GM18858 (cell line): Measurements from ENCODE around the gene NECTIN4.
"Not testable (repeated sequence)": the region's sequence is repeated elsewhere in the genome, so short reads cannot be mapped to it uniquely, and the experiment has no call there.

Experiments
- ATAC-seq: cut with Tn5 transposase; IDR thresholded peaks from one replicate; pipeline ENCODE4 v1.9.1; 2021; ENCODE audit not compliant: unreplicated experiment

Gene NECTIN4

DNA sequence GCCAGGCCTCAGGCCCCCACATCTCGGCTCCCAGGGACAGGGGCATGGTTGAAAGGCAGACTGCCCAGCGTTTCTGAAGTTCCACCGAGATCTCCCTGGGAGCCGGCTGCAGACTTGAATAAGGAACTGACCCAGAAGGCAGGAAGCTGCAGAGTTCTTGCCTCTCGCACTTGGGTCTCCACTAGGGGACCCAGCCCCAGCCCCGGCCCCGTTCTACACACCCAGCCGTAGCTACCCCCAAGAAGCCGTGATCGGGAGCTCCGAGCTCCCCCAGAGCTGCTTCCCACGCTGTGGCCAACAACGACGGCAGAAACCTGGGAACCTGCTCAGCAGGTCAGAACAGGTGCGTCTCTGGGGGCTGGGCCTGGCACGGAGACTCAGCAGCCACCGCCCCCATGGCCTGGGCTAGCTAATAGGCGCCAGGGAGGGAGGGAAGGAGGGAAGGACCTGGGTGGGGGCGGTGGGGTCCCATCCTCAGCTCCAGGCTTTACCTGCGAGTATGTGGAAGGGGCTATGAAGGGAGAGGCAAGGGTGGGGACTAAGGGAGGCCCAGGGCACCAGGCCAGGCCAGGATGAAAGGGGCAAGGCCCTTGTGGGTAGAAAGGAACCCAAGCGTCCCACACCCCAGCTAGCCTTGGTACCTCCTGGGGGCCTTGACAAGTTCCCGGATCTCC is at the start of gene NECTIN4:
Gene NECTIN4 (minus strand): TSS at position 308 of the 674 bp plus-strand sequence. CDS start 262 bp downstream, at position 46.
- ATAC-seq, result no peak

- no peak for ATAC-seq
These were observed 49.1 kb upstream of the NECTIN4 start for GRCh38 chr1:161138431-161138830.

DNA sequence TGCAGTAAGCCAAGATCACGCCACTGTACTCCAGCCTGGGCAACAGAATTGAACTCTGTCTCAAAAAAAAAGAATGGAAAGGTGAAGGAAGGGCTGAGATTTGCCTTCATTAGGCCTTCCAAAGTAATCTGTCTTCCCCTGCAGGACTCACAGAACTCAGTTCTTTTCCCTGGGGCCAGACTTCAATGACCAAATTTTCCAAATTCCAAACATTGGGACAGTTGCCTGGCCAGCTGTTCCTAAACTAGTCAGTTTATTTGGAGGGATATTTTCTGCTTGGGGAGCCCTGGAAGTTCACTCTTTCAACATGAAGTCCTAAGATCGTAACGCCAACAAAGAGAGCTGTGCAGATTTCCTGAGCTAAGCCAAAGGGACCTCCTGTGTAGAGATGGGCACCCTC is 48.5 kb upstream of the NECTIN4 start:
- no peak for ATAC-seq

- ATAC-seq, result no peak
These were observed 43.9 kb upstream of the NECTIN4 start for GRCh38 chr1:161133220-161133740.

GRCh38 chr1:161132410-161133219 is 43.3 kb upstream of the NECTIN4 start, which contains the start of gene DEDD:
DEDD (minus strand) TSS chr1:161132667; CDS start chr1:161124462, 8,205 bp downstream.
- ATAC-seq, result peak; percentile 88

- no peak for ATAC-seq
These were observed 42.4 kb upstream of the NECTIN4 start for GRCh38 chr1:161131523-161132409.

DNA sequence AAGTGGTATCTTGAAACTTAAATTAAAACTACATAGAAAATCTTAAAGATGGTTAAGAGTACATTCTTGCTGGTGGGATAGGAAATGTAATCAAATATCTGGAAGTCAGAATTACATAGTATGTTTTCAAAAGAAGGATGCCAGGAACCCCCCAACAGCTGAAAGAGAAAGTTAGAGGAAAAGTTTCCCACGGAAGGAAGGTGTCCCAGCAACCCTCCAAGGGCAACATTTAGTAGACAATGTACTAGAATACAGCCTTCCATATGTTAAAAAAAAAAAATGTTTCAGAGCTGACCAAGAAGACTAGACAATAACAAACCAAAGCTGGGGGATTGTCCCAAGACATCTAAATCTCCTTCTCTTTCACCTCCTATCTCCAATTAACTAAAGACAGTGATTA is 40.9 kb upstream of the NECTIN4 start:
- ATAC-seq, result no peak

DNA sequence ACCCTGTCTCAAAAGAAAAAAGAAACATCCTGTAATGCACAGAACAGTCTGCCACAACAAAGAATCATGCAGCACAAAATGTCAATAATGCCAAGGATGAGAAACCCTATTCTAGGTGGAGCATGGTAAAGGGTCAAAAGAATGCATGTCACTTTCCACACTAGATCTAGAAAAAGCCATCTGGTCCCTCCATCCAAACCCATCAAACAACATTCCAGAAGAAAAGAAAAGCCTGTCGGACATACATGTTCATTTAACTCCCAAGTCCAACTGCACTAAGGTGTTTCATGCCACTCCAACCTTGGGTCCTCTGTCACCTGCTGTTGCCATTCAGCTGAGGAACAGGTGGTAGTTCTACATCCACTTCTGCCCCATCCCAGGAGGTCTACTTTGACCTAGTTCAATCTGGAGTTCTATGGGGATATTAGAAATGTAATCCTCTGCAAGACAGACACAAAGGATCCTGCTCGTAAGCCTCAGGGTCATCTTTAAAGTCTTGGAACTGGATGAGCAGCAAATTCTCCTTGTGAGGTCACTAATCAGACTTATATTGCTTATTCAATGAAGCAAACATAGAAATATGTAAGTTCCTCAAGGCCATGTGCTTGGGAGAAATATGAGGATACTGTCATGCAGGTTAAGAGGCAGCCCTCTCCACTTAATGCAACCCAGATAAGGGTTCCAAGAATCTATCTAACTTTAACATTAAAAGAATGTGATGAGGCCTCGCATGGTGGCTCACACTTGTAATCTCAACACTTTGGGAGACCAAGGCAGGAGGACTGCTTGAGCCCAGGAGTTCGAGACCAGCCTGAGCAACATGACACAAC is 39.4 kb upstream of the NECTIN4 start:
- no peak for ATAC-seq

GRCh38 chr1:161127649-161128048 is 38.3 kb upstream of the NECTIN4 start:
- no peak for ATAC-seq

DNA sequence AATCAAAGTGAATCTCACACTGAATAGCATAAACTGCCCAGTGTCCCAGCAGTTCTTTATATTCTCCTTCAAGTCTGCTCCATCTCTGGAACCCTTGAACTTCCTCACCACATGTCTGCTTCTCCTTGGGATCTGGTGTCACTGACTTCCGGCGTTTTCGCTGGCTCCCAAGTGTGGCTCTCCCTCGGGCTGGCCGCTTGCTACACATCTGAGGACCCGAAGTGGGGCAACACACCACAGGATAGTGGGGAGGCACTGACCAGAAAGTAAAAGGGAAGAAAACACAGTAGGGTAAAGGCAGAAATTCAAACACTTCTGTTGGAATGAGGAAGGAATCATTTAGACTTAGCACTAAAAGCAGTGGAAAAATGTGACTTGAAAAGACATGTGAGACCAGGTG is 33.6 kb upstream of the NECTIN4 start:
- ATAC-seq, result no peak

- no peak for ATAC-seq
These were observed 32.5 kb upstream of the NECTIN4 start for GRCh38 chr1:161121834-161122233.

DNA sequence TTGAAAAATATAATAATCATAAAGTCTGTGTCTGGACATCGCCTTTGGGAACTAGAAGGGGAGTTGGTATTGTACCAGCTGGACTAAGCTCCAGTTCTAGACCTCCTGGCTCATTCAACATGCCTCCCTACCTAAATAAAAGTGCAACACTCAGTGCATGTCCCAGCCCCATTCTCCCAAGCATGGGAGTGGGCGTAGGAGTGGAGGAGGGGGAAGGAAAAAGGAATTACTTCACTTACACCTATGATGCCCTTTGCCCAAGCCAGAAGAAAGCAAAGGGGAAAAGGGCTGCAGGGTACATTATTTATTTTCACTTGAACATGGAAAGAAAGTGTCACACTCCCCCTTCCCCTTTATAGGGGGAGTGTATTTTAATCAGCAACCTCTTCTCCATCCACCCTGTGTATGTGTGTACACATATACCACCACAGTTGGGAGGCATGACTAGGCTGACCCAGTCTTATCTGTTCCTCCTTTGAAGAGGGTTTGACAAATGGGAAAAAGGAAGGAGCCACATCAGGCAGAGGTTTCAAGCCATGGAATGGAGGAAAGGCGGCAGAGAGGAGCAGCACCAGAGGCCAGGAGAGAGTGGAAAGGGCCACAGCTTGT is 31.8 kb upstream of the NECTIN4 start:
- no peak for ATAC-seq

DNA sequence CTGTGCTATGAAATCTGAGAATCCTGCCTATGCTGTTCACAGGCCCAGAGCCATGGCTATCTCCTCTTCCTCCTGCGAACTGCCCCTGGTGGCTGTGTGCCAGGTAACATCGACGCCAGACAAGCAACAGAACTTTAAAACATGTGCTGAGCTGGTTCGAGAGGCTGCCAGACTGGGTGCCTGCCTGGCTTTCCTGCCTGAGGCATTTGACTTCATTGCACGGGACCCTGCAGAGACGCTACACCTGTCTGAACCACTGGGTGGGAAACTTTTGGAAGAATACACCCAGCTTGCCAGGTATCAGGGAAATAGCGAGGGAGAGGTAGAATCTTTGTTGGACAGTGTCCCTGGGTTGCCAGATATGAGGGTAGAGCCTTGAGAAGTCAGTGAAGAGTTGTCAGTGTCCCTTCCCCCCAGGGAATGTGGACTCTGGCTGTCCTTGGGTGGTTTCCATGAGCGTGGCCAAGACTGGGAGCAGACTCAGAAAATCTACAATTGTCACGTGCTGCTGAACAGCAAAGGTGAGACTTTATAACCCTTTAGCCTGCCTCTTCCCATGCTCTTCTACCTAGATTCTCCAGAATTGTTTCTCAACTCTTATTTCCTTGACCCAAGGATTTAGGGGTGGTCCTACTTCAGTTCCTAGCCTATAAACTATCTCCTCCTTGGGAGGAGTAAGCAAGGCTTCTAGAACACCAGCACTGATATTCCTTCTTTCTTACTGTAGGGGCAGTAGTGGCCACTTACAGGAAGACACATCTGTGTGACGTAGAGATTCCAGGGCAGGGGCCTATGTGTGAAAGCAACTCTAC is 29.9 kb upstream of the NECTIN4 start:
- peak; percentile 60 for ATAC-seq

DNA sequence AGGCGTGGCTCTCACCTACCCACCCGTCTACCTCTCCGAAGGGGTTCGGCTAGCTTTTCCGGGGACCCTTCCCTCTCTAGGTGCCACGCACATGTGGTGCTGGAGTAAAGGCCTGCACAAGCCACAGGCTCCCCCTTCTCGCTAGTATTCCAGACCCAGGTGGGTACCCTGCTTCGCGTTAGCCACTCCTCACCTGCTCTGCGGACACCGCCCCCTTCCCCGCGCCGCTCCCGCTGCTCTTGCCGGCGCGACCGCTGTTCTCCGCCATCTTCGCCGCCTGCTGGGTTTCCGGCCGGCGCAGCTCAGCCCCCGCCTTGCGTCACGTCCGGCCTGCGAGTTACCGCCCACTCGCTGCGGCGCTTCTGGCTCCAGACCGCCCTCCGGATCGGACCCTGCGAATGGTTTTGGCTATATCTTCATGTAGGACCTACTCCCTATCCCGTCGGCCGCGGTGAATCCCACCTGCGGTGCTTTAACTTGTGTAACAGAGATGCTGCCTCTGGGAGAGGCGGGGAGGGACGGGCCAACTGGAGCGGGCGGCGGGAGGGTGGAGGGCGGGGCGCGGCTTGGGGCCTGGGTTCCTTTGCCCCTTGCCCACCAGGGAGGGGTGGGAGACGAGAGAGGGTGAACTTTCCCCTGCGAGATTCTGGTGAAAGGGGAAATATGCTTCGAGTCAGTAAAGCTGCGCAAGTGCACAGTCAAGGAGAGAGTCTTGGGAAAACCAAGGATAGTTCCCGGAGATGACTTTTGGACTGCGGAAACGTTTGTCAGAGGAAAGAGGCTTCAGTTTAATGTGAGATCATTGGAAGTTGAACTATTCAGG is 28.6 kb upstream of the NECTIN4 start, which contains the start of the genes NIT1 and PFDN2:
Gene NIT1 (plus strand): TSS at position 347 of the 823 bp plus-strand sequence. CDS start 72 bp downstream, at position 419.
Gene PFDN2 (minus strand): TSS at position 279 of the 823 bp plus-strand sequence. CDS start 11 bp downstream, at position 268.
- ATAC-seq, result peak; percentile 63

DNA sequence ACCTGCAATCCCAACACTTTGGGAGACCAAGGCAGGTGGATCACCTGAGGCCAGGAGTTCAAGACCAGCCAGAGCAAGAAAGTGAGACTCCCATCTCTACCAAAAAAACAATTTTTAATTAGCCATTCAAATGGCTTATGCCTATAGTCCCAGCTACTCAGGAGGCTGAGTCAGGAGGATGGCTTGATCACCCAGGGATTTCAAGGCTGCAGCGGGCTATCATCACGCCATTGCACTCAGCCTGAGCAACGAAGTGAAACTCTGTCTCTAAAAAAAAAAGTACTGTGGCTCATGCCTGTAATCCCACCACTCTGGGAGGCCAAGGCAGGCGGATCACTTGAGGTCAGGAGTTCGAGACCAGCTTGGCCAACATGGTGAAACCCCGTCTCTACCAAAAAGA is 26.6 kb upstream of the NECTIN4 start:
- ATAC-seq, result not testable (repeated sequence)

GRCh38 chr1:161115132-161115711 is 25.9 kb upstream of the NECTIN4 start:
- no peak for ATAC-seq

- no peak for ATAC-seq
These were observed 25.2 kb upstream of the NECTIN4 start for GRCh38 chr1:161114556-161114955.
